Measurements from ENCODE around the gene NPTN. TPM values are rescaled to one million over a fixed set of nuclear protein-coding genes. Genes with fewer than 3 reads are reported as not detected.
"Not testable (repeated sequence)": the region's sequence is repeated elsewhere in the genome, so short reads cannot be mapped to it uniquely, and the experiment has no call there.

NPTN gene
- polyA plus RNA-seq, 1 donor (not counting 4 experiments of a cell fraction or from before 2014, with no cell fraction given) = 223 TPM

GRCh38 chr15:73555080-73555479 is 78.1 kb downstream of the NPTN start:
- Histone ChIP-seq H3K9me3 (ENCODE audit: control insufficient read depth, low read depth, low read length) (no peaks in the 10 kb centered on the region), H3K9me1 (ENCODE audit: control insufficient read depth, extremely low read depth, insufficient read depth, low read length) (no peaks in the 10 kb centered on the region), H3K4me3 (ENCODE audit: control insufficient read depth in 2 of 3, extremely low read depth in 1 of 3, insufficient read depth in 2 of 3, low read depth in 1 of 3, low read length in 3 of 3) (no peak overlapping the region), H2AFZ (ENCODE audit: control insufficient read depth, low read length) (no peak overlapping the region), H3K36me3 (ENCODE audit: control insufficient read depth in 2 of 2, extremely low read depth in 1 of 2, insufficient read depth in 2 of 2, low read length in 2 of 2) (peaks cover 11 to 20% of the 10 kb centered on the region in 2 experiments), H3K27me3 (ENCODE audit: control insufficient read depth, extremely low read depth, insufficient read depth, low read length) (no peaks in the 10 kb centered on the region), H3K79me2 (ENCODE audit: control insufficient read depth, insufficient read depth, low read length) (no peaks in the 10 kb centered on the region), H3K4me2 (ENCODE audit: control insufficient read depth, extremely low read depth, insufficient read depth, low read depth, low read length) (no peak overlapping the region), H3K9ac (ENCODE audit: control insufficient read depth, extremely low read depth, insufficient read depth, low read length) (no peak overlapping the region), H3K4me1 (ENCODE audit: control insufficient read depth, extremely low read depth, insufficient read depth, low read length) (no peaks in the 10 kb centered on the region), H4K20me1 (ENCODE audit: control insufficient read depth, extremely low read depth, insufficient read depth, low read length) (no peaks in the 10 kb centered on the region), H3K27ac (ENCODE audit: control insufficient read depth, insufficient read depth, low read length) (no peak overlapping the region)
- TF ChIP-seq CTCF (optimal IDR thresholded peaks at IDR 0.05 in 1 of 3, IDR thresholded peaks at IDR 0.05 in 1 of 3, conservative IDR thresholded peaks at IDR 0.05 in 1 of 3; ENCODE audit: extremely low read depth in 1 of 3, insufficient read depth in 2 of 3, low read length in 3 of 3) = no peak
- no peak for TF ChIP-seq EZH2 (IDR thresholded peaks at IDR 0.05; ENCODE audit: low read length)
- FAIRE-seq (no peak), DNase-seq (ENCODE audit: low read depth, low spot score) (no peak)
- dilution Hi-C loops (cut with MboI; ENCODE audit: extremely low pct_ligation_motif_present, low sequenced_read_pairs) = no loop called here

- Histone ChIP-seq H4K20me1 (ENCODE audit: control insufficient read depth, extremely low read depth, insufficient read depth, low read length) (no peaks in the 10 kb centered on the region), H3K79me2 (ENCODE audit: control insufficient read depth, insufficient read depth, low read length) (no peaks in the 10 kb centered on the region), H3K4me1 (ENCODE audit: control insufficient read depth, extremely low read depth, insufficient read depth, low read length) (no peaks in the 10 kb centered on the region), H2AFZ (ENCODE audit: control insufficient read depth, low read length) (no peak overlapping the region), H3K27ac (ENCODE audit: control insufficient read depth, insufficient read depth, low read length) (no peak overlapping the region), H3K4me3 (ENCODE audit: control insufficient read depth in 2 of 3, extremely low read depth in 1 of 3, insufficient read depth in 2 of 3, low read depth in 1 of 3, low read length in 3 of 3) (no peak overlapping the region), H3K9me3 (ENCODE audit: control insufficient read depth, low read depth, low read length) (no peaks in the 10 kb centered on the region), H3K9me1 (ENCODE audit: control insufficient read depth, extremely low read depth, insufficient read depth, low read length) (no peaks in the 10 kb centered on the region), H3K4me2 (ENCODE audit: control insufficient read depth, extremely low read depth, insufficient read depth, low read depth, low read length) (no peak overlapping the region), H3K27me3 (ENCODE audit: control insufficient read depth, extremely low read depth, insufficient read depth, low read length) (no peaks in the 10 kb centered on the region), H3K36me3 (ENCODE audit: control insufficient read depth in 2 of 2, extremely low read depth in 1 of 2, insufficient read depth in 2 of 2, low read length in 2 of 2) (peaks cover 5 to 7% of the 10 kb centered on the region in 2 experiments), H3K9ac (ENCODE audit: control insufficient read depth, extremely low read depth, insufficient read depth, low read length) (no peak overlapping the region)
- dilution Hi-C loops (cut with MboI; ENCODE audit: extremely low pct_ligation_motif_present, low sequenced_read_pairs) = no loop called here
- FAIRE-seq (no peak), DNase-seq (ENCODE audit: low read depth, low spot score) (no peak)
- TF ChIP-seq CTCF (optimal IDR thresholded peaks at IDR 0.05 in 1 of 3, IDR thresholded peaks at IDR 0.05 in 1 of 3, conservative IDR thresholded peaks at IDR 0.05 in 1 of 3; ENCODE audit: extremely low read depth in 1 of 3, insufficient read depth in 2 of 3, low read length in 3 of 3) = no peak
Observed at GRCh38 chr15:73550190-73550589, 83.0 kb downstream of the NPTN start.

GRCh38 chr15:73548925-73549324 is 84.3 kb downstream of the NPTN start:
- H3K79me2 ChIP-seq (ENCODE audit: control insufficient read depth, insufficient read depth, low read length); H3K4me1 ChIP-seq (ENCODE audit: control insufficient read depth, extremely low read depth, insufficient read depth, low read length); DNase-seq (ENCODE audit: low read depth, low spot score); H2AFZ ChIP-seq (ENCODE audit: control insufficient read depth, low read length); H3K27me3 ChIP-seq (ENCODE audit: control insufficient read depth, extremely low read depth, insufficient read depth, low read length); dilution Hi-C loops (cut with MboI; ENCODE audit: extremely low pct_ligation_motif_present, low sequenced_read_pairs); FAIRE-seq; H4K20me1 ChIP-seq (ENCODE audit: control insufficient read depth, extremely low read depth, insufficient read depth, low read length); H3K9me1 ChIP-seq (ENCODE audit: control insufficient read depth, extremely low read depth, insufficient read depth, low read length); H3K9ac ChIP-seq (ENCODE audit: control insufficient read depth, extremely low read depth, insufficient read depth, low read length); H3K36me3 ChIP-seq (ENCODE audit: control insufficient read depth in 2 of 2, extremely low read depth in 1 of 2, insufficient read depth in 2 of 2, low read length in 2 of 2); H3K4me3 ChIP-seq (ENCODE audit: control insufficient read depth in 2 of 3, extremely low read depth in 1 of 3, insufficient read depth in 2 of 3, low read depth in 1 of 3, low read length in 3 of 3); H3K9me3 ChIP-seq (ENCODE audit: control insufficient read depth, low read depth, low read length); H3K27ac ChIP-seq (ENCODE audit: control insufficient read depth, insufficient read depth, low read length); H3K4me2 ChIP-seq (ENCODE audit: control insufficient read depth, extremely low read depth, insufficient read depth, low read depth, low read length): not testable (repeated sequence)

Measured in keratinocyte (primary cell).